Measurements from ENCODE around the gene NXT1.

Gene NXT1

DNA sequence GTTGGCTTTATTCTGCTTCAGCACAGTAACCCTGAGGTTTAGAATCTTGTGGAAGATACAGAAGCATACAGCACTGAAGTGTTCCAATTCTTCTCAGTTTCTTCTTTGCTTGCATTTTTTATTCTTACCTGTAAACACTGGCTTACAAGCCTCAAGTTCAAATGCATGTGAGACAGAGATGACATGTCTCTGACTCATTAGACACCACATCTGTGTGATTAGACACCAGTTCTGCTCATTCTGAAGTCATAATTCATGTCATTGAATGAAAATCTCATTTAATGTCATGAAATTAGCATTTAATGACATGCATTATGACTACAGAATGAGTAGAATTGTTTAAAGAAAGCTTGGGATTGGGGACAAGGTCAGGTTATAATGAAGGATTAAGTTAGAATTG lies 17.2 kb downstream of the NXT1 start:
- TF ChIP-seq, protein P1, sequence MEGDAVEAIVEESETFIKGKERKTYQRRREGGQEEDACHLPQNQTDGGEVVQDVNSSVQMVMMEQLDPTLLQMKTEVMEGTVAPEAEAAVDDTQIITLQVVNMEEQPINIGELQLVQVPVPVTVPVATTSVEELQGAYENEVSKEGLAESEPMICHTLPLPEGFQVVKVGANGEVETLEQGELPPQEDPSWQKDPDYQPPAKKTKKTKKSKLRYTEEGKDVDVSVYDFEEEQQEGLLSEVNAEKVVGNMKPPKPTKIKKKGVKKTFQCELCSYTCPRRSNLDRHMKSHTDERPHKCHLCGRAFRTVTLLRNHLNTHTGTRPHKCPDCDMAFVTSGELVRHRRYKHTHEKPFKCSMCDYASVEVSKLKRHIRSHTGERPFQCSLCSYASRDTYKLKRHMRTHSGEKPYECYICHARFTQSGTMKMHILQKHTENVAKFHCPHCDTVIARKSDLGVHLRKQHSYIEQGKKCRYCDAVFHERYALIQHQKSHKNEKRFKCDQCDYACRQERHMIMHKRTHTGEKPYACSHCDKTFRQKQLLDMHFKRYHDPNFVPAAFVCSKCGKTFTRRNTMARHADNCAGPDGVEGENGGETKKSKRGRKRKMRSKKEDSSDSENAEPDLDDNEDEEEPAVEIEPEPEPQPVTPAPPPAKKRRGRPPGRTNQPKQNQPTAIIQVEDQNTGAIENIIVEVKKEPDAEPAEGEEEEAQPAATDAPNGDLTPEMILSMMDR (conservative IDR thresholded peaks at IDR 0.05), result no peak
- no peak for TF ChIP-seq ZFX (IDR thresholded peaks at IDR 0.05)
- H3K27ac ChIP-seq, result no peak overlapping the region

DNA sequence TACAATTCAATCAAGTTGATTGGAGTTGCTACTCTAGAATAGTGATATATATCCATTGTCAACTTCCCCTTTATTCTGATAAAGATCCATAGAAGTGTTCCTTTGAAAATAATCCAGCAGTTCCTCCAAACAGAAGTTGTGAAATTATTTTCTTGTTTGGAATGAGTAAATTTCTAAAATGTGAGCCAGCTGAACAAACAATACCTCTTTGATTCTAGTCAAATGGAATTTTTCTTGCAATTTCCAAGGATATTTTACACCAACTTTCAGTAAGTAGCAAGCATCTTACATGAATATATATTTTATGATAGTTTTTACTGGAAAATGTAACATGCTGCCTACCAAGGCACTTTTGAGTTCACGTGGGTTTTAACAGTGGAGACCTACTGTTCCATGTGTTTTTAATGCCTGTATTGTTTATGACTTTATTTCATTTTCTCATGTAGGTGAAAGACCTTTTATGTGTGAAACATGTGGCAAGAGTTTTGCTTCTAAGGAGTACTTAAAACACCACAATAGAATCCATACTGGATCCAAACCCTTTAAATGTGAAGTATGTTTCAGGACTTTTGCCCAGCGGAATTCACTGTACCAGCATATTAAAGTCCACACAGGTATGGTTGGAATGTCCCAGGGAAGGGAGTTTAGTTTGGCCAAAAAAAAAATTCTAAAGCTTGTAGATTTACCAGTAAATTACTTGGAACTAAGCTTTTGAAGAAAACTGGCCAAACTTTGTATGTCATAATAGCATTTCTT lies 17.9 kb downstream of the NXT1 start:
- TF ChIP-seq, protein P1 (conservative IDR thresholded peaks at IDR 0.05), result no peak
- TF ChIP-seq ZFX (IDR thresholded peaks at IDR 0.05), result no peak
- H3K27ac ChIP-seq, result no peak overlapping the region

DNA sequence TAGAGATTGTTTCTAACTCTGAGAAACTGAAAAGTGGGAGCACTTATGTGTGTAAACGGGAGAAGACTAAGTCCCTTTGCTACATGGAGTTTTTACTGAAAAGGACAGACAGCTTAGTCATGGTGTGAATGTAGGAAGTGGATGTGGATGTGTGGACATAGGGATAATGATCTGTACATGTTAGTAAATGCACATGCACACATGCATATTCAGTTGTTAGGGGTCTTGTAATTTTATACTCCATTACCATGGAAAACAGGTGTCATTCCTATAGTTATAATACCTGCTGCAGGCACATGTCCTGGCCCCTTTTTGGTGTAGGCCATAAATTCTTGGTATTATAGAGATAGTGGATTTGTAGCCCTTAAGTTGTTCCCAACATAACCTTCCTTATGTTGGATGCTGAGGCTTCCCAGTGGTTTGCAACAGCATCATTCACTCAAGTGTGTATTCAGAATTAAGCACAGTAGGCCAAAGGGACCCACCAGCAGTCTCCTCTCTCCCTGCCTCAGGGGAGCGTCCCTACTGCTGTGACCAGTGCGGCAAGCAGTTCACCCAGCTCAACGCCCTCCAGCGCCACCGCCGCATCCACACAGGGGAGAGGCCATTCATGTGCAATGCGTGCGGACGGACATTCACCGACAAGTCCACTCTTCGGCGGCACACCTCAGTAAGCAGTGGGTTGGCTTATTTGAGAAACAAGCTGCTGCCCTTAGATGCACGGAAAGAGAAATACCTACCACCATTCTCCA lies 18.7 kb downstream of the NXT1 start:
- H3K27ac ChIP-seq, result no peak overlapping the region
- no peak for TF ChIP-seq ZFX (IDR thresholded peaks at IDR 0.05)
- TF ChIP-seq, protein P1 (conservative IDR thresholded peaks at IDR 0.05), result no peak

DNA sequence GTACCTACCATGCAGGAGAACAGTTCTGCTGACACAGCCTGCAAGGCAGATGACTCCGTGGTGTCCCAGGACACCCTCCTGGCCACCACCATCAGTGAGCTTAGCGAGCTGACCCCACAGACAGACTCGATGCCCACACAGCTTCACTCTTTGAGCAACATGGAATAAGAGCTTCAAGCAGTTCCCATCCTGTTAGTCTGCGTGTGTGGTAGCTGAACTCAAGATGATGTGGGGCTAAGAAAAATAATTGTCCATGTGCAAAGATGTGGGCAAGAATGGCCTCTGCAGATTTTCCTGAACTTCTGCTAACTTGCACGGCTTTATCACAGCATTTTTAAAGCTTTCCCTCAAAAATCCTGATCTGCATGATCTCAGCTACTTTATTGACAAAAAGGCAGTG lies 19.7 kb downstream of the NXT1 start:
- TF ChIP-seq, protein P1 (conservative IDR thresholded peaks at IDR 0.05), result no peak
- TF ChIP-seq ZFX (IDR thresholded peaks at IDR 0.05), result no peak
- H3K27ac ChIP-seq, result no peak overlapping the region

DNA sequence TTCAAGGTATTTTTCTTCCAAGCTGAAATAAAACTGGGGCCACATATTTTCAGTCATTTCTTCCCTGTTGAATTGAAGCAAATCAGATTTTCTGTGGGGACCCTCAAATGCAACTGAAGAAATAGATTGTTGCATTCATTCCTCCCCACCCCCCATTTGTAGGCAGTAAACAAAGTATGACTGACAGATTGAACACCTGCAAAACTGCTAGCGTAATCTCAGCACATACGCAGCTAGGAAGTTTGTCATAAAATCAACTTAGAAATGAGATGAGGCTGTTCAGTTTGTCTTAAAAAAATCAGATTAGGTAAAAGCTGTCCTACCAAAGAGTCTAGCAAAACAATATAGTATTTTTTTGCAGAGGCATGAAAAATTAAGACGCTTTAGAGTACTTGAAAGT lies 20.3 kb downstream of the NXT1 start:
- TF ChIP-seq, protein P1 (conservative IDR thresholded peaks at IDR 0.05), result no peak
- no peak for TF ChIP-seq ZFX (IDR thresholded peaks at IDR 0.05)
- no peak overlapping the region for H3K27ac ChIP-seq

DNA sequence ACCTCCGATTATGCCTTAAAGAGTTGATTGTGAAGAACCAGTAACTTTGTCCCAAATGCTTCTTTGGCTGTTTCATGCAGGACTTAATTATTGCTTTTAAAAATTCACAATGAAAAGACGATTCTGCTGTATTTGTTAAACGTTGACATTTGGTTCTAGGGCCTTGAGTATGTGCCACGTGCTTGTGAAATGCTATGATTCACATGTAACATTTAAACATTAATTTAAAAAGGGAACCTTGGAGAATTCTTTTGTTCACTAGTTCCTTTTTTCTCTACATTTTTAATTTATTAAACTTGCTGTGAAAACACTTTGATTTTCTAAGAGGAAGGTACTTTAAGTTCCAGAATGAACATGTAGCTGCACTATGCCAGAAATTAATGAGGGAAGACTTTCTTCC lies 20.9 kb downstream of the NXT1 start:
- TF ChIP-seq, protein P1 (conservative IDR thresholded peaks at IDR 0.05), result no peak
- no peak for TF ChIP-seq ZFX (IDR thresholded peaks at IDR 0.05)
- no peak overlapping the region for H3K27ac ChIP-seq

DNA sequence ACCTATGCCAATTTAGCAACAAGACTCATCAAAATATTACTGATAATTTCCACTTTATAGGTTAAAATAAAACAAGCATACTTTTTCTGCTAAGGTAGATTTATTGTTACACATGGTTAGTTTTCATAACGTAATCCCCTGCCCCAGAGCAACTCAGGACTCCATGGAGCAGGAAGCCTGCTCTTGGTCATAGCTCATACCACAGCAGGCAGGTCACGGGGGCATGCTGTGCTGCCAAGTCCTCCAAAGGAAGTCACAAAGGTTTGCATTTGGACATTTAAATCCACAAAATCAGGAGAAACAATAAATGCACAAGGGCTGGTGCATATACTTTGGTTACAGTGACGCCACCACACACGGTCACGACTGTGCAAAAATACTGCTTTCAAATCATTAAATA lies 23.9 kb downstream of the NXT1 start:
- H3K27ac ChIP-seq, result no peak overlapping the region
- TF ChIP-seq, protein P1 (conservative IDR thresholded peaks at IDR 0.05), result no peak
- no peak for TF ChIP-seq ZFX (IDR thresholded peaks at IDR 0.05)

Measured in C4-2B (cell line).